HCT116 (cell line): ENCODE data around the gene PDE4D. TPM values are rescaled to one million over a fixed set of nuclear protein-coding genes. Genes with fewer than 3 reads are reported as not detected.

Experiments used
- ATAC-seq: fragments of 200-7000 bp; cut with Tn5 transposase; 2 replicates; pipeline ENCODE4 v1.9.1; 2020; ENCODE audit warnings: mild to moderate bottlenecking, moderate library complexity
- BruUV-seq: library from RNA; stranded (reverse); fragments of 400-500 nt; replicated peaks from 2 replicates; lab custom pipeline; 2021; lab: Mats Ljungman, UMichigan
- CTCF ChIA-PET: fragments of 300-600 bp; sonication (Branson Sonifier 250); formaldehyde crosslinking; loops from one replicate; lab custom pipeline; 2021; ENCODE audit warnings: antibody characterized with exemption; lab: Charles Lee
- POLR2A ChIA-PET: fragments of 300-600, 350-600 bp; sonication (Branson Sonifier 250); formaldehyde crosslinking; loops from one replicate; lab custom pipeline; 2021; ENCODE audit warnings: antibody characterized with exemption; lab: Charles Lee
- RAD21 ChIA-PET, 2 experiments: fragments of 300-600 bp; sonication (Branson Sonifier 250); formaldehyde crosslinking; loops; one replicate each; lab custom pipeline; 2023; ENCODE audit warnings: low total read pairs in 2 of 2; ENCODE audit not compliant: uncharacterized antibody in 2 of 2, unreplicated experiment in 2 of 2, low non-redundant PET in 1 of 2; lab: Charles Lee
- DNase-seq: peaks from one replicate; pipeline ENCODE4 v3.0.0-alpha.2; 2010; ENCODE audit warnings: low read depth, low spot score
- H2AFZ ChIP-seq: fragments of 200-600 bp; shearing (Covaris generic), sonication (generic); 2 replicates; pipeline ENCODE4 v1.6.1; 2017; ENCODE audit warnings: low read depth, mixed run types, mixed read lengths, antibody characterized with exemption, low read length; ENCODE audit not compliant: poor library complexity, severe bottlenecking
- H3K27ac ChIP-seq: 2 replicates; pipeline ENCODE4 v1.5.1; 2012; ENCODE audit warnings: low read depth, low read length
- H3K27me3 ChIP-seq: fragments of 200-600 bp; sonication (generic); 2 replicates; pipeline ENCODE4 v1.6.1; 2016; ENCODE audit warnings: mixed run types, low read length, mixed read lengths; ENCODE audit not compliant: insufficient read depth
- H3K36me3 ChIP-seq, 2 experiments: fragments of 200-500 bp in 1 of 2; fragments of 200-600 bp in 1 of 2; sonication (Bioruptor generic) in 1 of 2; sonication (generic) in 1 of 2; 2 replicates each; pipeline versions ENCODE4 v1.5.1 to v1.6.1; 2014 to 2016; ENCODE audit warnings: low read length in 2 of 2, inconsistent platforms in 1 of 2, mixed read lengths in 1 of 2, mixed run types in 1 of 2; ENCODE audit not compliant: insufficient read depth in 2 of 2, control insufficient read depth in 1 of 2
- H3K4me1 ChIP-seq, 2 experiments: fragments of 200-600 bp in 1 of 2; sonication (generic) in 1 of 2; 2 replicates each; pipeline versions ENCODE4 v1.5.1 to v1.6.1; 2012 to 2017; ENCODE audit warnings: low read length in 2 of 2, inconsistent platforms in 1 of 2, mild to moderate bottlenecking in 1 of 2, mixed read lengths in 1 of 2, mixed run types in 1 of 2, moderate library complexity in 1 of 2; ENCODE audit not compliant: insufficient read depth in 2 of 2, control insufficient read depth in 1 of 2
- H3K4me2 ChIP-seq: fragments of 200-600 bp; sonication (generic); 2 replicates; pipeline ENCODE4 v1.6.1; 2017; ENCODE audit warnings: mixed run types, low read length, mixed read lengths
- H3K4me3 ChIP-seq, 2 experiments: fragments of 200-600 bp in 1 of 2; sonication (generic) in 1 of 2; replicated peaks in 1 of 2; 2 replicates each; pipeline ENCODE4 v1.5.1; 2011 to 2016; ENCODE audit warnings: low read length in 2 of 2, control low read depth in 1 of 2, low read depth in 1 of 2, mild to moderate bottlenecking in 1 of 2, mixed read lengths in 1 of 2, mixed run types in 1 of 2
- H3K79me2 ChIP-seq: fragments of 200-600 bp; sonication (generic); 2 replicates; pipeline ENCODE4 v1.6.1; 2017; ENCODE audit warnings: mild to moderate bottlenecking, mixed run types, low read length, moderate library complexity, mixed read lengths; ENCODE audit not compliant: insufficient read depth
- H3K9ac ChIP-seq: fragments of 200-600 bp; sonication (generic); 2 replicates; pipeline ENCODE4 v1.6.1; 2016; ENCODE audit warnings: low read length, mixed read lengths
- H3K9me2 ChIP-seq: fragments of 200-600 bp; sonication (generic), shearing (Covaris generic); 2 replicates; pipeline ENCODE4 v1.6.1; 2017; ENCODE audit warnings: mixed run types, mild to moderate bottlenecking, moderate library complexity; ENCODE audit not compliant: insufficient read depth
- H3K9me3 ChIP-seq, 2 experiments: fragments of 200-500 bp in 1 of 2; fragments of 200-600 bp in 1 of 2; sonication (Bioruptor generic) in 1 of 2; sonication (generic) in 1 of 2; 2 replicates each; pipeline ENCODE4 v1.6.1; 2014 to 2017; ENCODE audit warnings: low read length in 2 of 2, mixed read lengths in 2 of 2, inconsistent platforms in 1 of 2, low read depth in 1 of 2, mild to moderate bottlenecking in 1 of 2, mixed run types in 1 of 2, moderate library complexity in 1 of 2; ENCODE audit not compliant: control insufficient read depth in 1 of 2, insufficient read depth in 1 of 2
- H4K20me1 ChIP-seq: fragments of 200-600 bp; sonication (generic), shearing (Covaris generic); 2 replicates; pipeline ENCODE4 v1.6.1; 2017; ENCODE audit warnings: mixed run types, mild to moderate bottlenecking, moderate library complexity; ENCODE audit not compliant: insufficient read depth
- CEBPB ChIP-seq: IDR thresholded peaks from 2 replicates; pipeline ENCODE4 v1.6.1; 2012; ENCODE audit warnings: low read depth
- CTCF ChIP-seq, 3 experiments: fragments of 200-600 bp in 1 of 3; sonication (generic) in 1 of 3; IDR thresholded peaks in 2 of 3; conservative IDR thresholded peaks in 1 of 3; 2 replicates each; pipeline ENCODE4 v1.5.1; 2012 to 2017; ENCODE audit warnings: low read depth in 2 of 3, low read length in 2 of 3, antibody characterized with exemption in 1 of 3, borderline replicate concordance in 1 of 3, control low read depth in 1 of 3, mild to moderate bottlenecking in 1 of 3, mixed read lengths in 1 of 3, mixed run types in 1 of 3, moderate library complexity in 1 of 3; ENCODE audit not compliant: insufficient read depth in 1 of 3
- ELF1 ChIP-seq: IDR thresholded peaks from 2 replicates; pipeline ENCODE4 v1.6.1; 2012; ENCODE audit warnings: low read depth, borderline replicate concordance
- EZH2 ChIP-seq: fragments of 200-600 bp; sonication (generic); IDR thresholded peaks from 2 replicates; pipeline ENCODE4 v1.6.1; 2017; ENCODE audit warnings: antibody characterized with exemption, mixed run types
- EZH2phosphoT487 ChIP-seq: fragments of 200-600 bp; IDR thresholded peaks from 2 replicates; pipeline ENCODE4 v1.6.1; 2018; ENCODE audit warnings: antibody characterized with exemption, borderline replicate concordance
- FOSL1 ChIP-seq: IDR thresholded peaks from 2 replicates; pipeline ENCODE4 v1.6.1; 2012; ENCODE audit warnings: low read depth
- JUND ChIP-seq: IDR thresholded peaks from 2 replicates; pipeline ENCODE4 v1.6.1; 2012
- POLR2A ChIP-seq: IDR thresholded peaks from 2 replicates; pipeline ENCODE4 v1.7.0; 2011; ENCODE audit warnings: borderline replicate concordance; ENCODE audit not compliant: insufficient read depth, insufficient read length; ENCODE audit errors: extremely low read depth
- POLR2AphosphoS5 ChIP-seq: IDR thresholded peaks from 2 replicates; pipeline ENCODE4 v1.6.1; 2011; ENCODE audit warnings: mild to moderate bottlenecking, low read depth, low read length, moderate library complexity
- RAD21 ChIP-seq: IDR thresholded peaks from 2 replicates; pipeline ENCODE4 v1.6.1; 2012; ENCODE audit warnings: low read depth, mild to moderate bottlenecking
- SIN3A ChIP-seq: IDR thresholded peaks from 2 replicates; pipeline ENCODE4 v1.6.1; 2012; ENCODE audit warnings: low read depth
- SP1 ChIP-seq: IDR thresholded peaks from 2 replicates; pipeline ENCODE4 v1.6.1; 2012; ENCODE audit warnings: low read depth
- SRF ChIP-seq: IDR thresholded peaks from 2 replicates; pipeline ENCODE4 v1.6.1; 2012; ENCODE audit warnings: low read depth
- TCF7L2 ChIP-seq: IDR thresholded peaks from 2 replicates; pipeline ENCODE4 v1.7.0; 2011; ENCODE audit warnings: borderline replicate concordance, inconsistent platforms; ENCODE audit not compliant: insufficient read depth, insufficient read length; ENCODE audit errors: extremely low read depth
- ZFX ChIP-seq: fragments of 450-650 bp; IDR thresholded peaks from 2 replicates; pipeline ENCODE4 v1.6.1; 2017
- ZNF274 ChIP-seq: fragments of 200-500 bp; sonication (Bioruptor generic); IDR thresholded peaks from 2 replicates; pipeline ENCODE4 v1.6.1; 2014; ENCODE audit warnings: mild to moderate bottlenecking, low read depth, low read length, inconsistent platforms
- intact Hi-C: fragments of 100-400 bp; cut with micrococcal nuclease; formaldehyde crosslinking; loops from 2 replicates; pipeline ENCODE4 v1.10.0; 2022
- total RNA-seq: library from RNA; stranded (reverse); gene quantifications from one replicate; pipeline ENCODE4 v1.2.1, GENCODE V29; 2021; ENCODE audit not compliant: unreplicated experiment
- TF ChIP-seq, protein P1 (sequence below): IDR thresholded peaks from 2 replicates; pipeline ENCODE4 v1.6.1; 2012
- TF ChIP-seq, protein P2 (sequence below): IDR thresholded peaks from 2 replicates; pipeline ENCODE4 v1.6.1; 2011; ENCODE audit warnings: mild to moderate bottlenecking, low read length, moderate library complexity; ENCODE audit not compliant: insufficient replicate concordance; ENCODE audit errors: extremely low read depth
- TF ChIP-seq, protein P3 (sequence below): IDR thresholded peaks from 2 replicates; pipeline ENCODE4 v1.6.1; 2012

The PDE4D gene
- total RNA-seq, 1 experiment from 2014 or later = 1.1 TPM

DNA sequence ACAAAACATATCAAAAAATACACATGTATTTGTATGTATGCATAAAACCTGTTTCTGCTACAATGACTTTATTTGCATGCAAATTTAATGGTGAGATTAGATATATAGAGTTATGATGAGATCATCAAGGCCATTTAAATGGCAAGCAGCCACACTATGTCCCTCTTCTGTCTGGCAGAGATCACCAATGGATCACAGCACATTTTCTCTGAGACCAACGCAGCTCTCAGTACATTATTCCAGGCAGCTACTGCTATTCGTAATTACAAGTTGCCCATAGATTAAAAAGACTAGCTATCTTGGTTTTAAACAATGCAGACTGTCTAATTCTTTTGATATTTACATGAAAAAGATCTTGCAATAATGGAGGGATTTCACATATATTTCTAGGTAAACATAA lies 629.5 kb downstream of the PDE4D start:
- Histone ChIP-seq H3K36me3 (no peaks in the 10 kb centered on the region), H3K79me2 (no peaks in the 10 kb centered on the region), H3K9ac (no peak overlapping the region), H3K9me3 (no peaks in the 10 kb centered on the region), H4K20me1 (no peaks in the 10 kb centered on the region), H3K4me3 (no peak overlapping the region), H3K9me2 (no peaks in the 10 kb centered on the region), H3K4me2 (no peak overlapping the region), H2AFZ (no peak overlapping the region), H3K27me3 (peaks cover 27% of the 10 kb centered on the region; the same call in 1 of the 2 replicates), H3K4me1 (no peaks in the 10 kb centered on the region), H3K27ac (no peak overlapping the region)
- TF ChIP-seq RAD21 = no peak
- TF ChIP-seq, protein P1, sequence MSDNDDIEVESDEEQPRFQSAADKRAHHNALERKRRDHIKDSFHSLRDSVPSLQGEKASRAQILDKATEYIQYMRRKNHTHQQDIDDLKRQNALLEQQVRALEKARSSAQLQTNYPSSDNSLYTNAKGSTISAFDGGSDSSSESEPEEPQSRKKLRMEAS = no peak
- no peak for TF ChIP-seq EZH2phosphoT487
- no peak for TF ChIP-seq EZH2
- TF ChIP-seq SP1 = no peak
- no peak for TF ChIP-seq CTCF (IDR thresholded peaks at IDR 0.05 in 2 of 3, conservative IDR thresholded peaks at IDR 0.05 in 1 of 3; ENCODE audit: borderline replicate concordance in 1 of 3, insufficient read depth in 1 of 3, low read depth in 2 of 3, low read length in 2 of 3)
- TF ChIP-seq JUND = no peak
- TF ChIP-seq POLR2AphosphoS5 = no peak
- TF ChIP-seq CEBPB = no peak
- no peak for TF ChIP-seq FOSL1
- no peak for TF ChIP-seq SRF
- no peak for TF ChIP-seq SIN3A
- TF ChIP-seq, protein P2, sequence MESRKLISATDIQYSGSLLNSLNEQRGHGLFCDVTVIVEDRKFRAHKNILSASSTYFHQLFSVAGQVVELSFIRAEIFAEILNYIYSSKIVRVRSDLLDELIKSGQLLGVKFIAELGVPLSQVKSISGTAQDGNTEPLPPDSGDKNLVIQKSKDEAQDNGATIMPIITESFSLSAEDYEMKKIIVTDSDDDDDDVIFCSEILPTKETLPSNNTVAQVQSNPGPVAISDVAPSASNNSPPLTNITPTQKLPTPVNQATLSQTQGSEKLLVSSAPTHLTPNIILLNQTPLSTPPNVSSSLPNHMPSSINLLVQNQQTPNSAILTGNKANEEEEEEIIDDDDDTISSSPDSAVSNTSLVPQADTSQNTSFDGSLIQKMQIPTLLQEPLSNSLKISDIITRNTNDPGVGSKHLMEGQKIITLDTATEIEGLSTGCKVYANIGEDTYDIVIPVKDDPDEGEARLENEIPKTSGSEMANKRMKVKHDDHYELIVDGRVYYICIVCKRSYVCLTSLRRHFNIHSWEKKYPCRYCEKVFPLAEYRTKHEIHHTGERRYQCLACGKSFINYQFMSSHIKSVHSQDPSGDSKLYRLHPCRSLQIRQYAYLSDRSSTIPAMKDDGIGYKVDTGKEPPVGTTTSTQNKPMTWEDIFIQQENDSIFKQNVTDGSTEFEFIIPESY = no peak
- no peak for TF ChIP-seq ZNF274
- no peak for TF ChIP-seq POLR2A
- TF ChIP-seq, protein P3, sequence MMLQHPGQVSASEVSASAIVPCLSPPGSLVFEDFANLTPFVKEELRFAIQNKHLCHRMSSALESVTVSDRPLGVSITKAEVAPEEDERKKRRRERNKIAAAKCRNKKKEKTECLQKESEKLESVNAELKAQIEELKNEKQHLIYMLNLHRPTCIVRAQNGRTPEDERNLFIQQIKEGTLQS = no peak
- TF ChIP-seq TCF7L2 = no peak
- TF ChIP-seq ELF1 = no peak
- no peak for TF ChIP-seq ZFX
- BruUV-seq = no TSS peak
- intact Hi-C loops = no loop called here
- CTCF ChIA-PET = no interaction called here
- no peak for DNase-seq
- POLR2A ChIA-PET = no interaction called here
- RAD21 ChIA-PET = no interaction called here
- no peak for ATAC-seq
